Stomach (tissue), 4 donors: ENCODE results near the gene COG4.

Experiments
- CTCF ChIP-seq, 7 experiments: fragments of 450-650 bp in 4 of 7; fragments of 200-600 bp in 3 of 7; sonication (generic) in 3 of 7; IDR thresholded peaks; one replicate each; pipeline ENCODE4 v1.5.1; 2016 to 2019; ENCODE audit warnings: antibody characterized with exemption in 7 of 7, control low read depth in 2 of 7, mild to moderate bottlenecking in 1 of 7
- EP300 ChIP-seq: sonication (generic); formaldehyde crosslinking; IDR thresholded peaks from one replicate; pipeline ENCODE4 v1.6.1; 2017; ENCODE audit warnings: antibody characterized with exemption
- POLR2A ChIP-seq, 4 donors: fragments of 450-650 bp; IDR thresholded peaks; one replicate each; pipeline ENCODE4 v1.6.1; 2016; ENCODE audit warnings: antibody characterized with exemption in 4 of 4, control low read depth in 2 of 4, mild to moderate bottlenecking in 1 of 4, moderate library complexity in 1 of 4
- POLR2AphosphoS5 ChIP-seq, 3 donors: sonication (generic); formaldehyde crosslinking; IDR thresholded peaks; one replicate each; pipeline ENCODE4 v1.6.1; 2016; ENCODE audit warnings: antibody characterized with exemption in 3 of 3

DNA sequence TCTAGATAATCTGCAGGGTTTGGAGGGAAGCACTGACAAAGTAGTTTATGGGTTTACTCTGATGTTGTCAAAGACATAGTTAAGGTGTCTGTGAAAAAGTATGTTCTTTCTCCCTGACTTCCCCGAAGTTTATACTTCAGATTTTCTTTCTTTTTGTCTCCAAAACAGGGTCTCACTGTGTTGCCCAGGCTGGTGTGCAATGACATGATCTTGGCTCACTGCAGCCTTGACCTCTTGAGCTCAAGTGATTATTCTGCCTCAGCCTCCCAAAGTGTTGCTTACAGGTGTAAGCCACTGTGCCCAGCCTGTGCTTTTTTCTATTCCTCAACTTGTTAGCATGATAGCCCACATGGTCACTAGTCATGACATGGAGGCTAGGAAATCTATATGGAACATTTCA is 21.2 kb upstream of the COG4 start:
- TF ChIP-seq EP300, result no peak
- TF ChIP-seq POLR2A (IDR thresholded peaks at IDR 0.05), result no peak
- no peak for TF ChIP-seq CTCF (IDR thresholded peaks at IDR 0.05)
- no peak for TF ChIP-seq POLR2AphosphoS5 (IDR thresholded peaks at IDR 0.05)
